NCI-H526 (cell line): ENCODE results near the gene MTCL1.

ENCODE experiments used
- DNase-seq, 2 experiments: peaks; one replicate each; lab custom pipeline; 2025; lab: John Stamatoyannopoulos, UW

MTCL1 gene

DNA sequence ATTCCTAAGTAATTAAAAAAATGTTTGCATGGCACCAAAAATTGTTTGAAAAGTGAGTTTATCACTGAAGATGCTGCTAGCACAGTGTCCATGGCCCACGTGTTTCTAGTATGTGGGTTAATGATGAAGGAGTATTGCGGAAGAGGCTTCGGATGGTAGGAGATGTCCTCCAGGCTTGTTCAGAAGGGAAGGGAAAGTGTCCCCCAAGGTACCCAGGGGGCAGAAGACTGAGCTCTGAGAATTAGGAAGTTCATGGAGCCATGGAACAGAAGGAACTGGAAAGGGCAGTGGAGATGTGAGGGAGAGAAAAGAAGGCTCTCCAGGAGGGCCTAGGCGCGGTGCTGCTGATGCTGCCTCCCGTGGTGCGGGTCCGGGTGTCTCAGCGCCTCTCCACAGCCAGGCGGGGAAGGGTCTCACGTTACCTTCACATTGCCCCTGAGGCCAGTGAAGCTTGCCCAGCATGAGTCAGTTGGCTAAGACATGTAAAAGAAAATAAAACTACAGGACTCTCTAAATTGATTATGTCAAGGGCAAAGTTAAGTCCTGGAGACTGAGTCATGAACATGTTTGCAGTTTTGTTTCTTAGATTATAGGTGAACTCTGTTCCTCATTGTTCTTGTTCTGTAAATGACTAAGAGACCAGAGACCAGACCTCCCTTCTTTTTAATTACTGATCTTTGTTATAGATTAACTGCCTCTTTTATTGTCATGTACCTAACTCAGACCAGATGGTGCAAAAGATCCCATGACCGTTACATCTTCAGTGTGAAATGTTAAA, 89.0 kb downstream of the MTCL1 start:
- no peak for DNase-seq

DNA sequence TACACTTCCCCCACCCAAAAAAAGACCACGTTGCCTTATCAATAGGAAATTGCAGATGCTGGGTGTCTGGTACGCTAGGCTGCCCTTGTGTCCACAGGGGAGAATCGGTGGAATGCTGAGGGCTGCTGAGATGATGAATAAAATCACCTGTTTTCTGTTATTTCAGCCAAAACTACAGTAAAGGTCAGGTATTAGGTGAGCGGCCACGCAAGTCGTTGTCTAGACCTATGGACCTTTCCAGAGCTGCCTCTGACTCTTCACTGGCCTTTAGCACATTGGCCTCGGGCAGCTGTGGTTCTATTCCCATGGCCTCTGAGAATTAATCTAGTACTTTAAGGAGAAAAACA, 89.6 kb downstream of the MTCL1 start:
- no peak for DNase-seq

DNA sequence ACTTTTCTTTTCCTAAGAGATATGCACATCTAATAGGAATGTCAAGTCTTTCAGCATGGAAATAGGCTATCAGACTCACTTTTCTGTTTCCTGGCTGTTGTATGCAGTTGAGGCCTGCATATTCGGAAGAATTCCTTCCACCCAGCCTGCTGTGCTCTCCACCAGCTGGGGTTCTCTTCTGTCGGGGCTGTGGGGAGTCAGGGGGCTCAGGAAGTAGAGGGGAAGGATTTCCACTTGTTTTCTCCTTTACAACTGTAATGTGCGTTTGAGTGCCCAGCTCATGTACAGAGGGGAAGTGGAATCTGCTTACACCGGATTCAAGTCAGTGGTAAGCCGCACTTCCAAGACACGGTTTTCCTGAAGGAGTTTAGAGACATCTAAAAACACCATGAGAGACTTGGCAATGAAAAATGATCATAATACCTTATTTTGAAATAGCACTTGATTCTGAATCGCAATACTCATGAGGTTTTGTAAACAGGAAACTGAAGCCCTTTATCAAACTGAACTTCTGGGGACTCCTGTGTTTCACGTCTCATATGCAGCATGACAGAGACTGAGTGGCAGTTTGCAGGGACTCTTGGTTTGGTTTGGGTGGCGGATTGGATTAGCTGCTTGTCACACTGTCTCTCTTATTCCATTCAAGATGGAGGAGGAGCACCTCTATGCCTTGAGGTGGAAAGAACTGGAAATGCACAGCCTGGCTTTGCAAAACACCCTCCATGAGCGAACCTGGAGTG, 90.4 kb downstream of the MTCL1 start:
- no peak for DNase-seq

DNA sequence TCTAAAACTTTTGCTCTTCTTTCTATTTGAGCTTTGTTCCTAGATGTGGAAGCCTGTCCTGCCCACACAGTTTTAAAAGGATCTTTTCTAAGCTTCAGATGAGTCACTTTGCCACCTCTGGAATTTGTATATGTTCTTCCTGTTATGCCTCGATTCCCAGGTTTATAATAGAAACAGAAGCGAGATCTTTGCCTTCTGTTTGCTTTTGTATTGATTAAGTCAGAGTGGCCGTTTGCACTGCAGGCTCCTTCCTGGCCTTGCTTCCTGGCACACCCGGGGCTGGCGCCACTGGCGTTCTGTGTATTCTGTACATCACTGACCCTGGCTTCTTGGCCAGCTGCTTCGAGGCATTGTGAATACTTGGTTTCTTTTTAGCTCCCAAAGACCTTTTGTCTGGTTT, 91.8 kb downstream of the MTCL1 start:
- no peak for DNase-seq

DNA sequence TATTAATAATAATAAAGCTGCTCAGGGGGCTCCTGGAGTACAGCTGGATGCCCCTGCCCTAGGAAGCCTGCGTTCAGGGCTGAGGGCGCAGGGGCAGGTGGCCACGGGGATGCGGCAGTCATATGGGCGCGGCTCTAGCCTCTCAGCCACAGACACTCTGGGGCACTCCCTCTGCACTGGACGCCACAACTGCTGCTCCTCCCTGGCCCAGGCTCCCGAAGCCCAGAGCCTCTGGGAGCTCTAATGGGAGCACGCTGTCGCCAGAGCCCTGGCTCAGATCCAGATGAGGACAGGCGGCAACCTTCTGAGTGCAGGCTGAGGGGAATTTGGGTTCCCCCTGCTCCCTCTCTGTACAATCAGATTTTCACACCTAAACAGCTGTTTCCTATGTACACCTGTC, 93.6 kb downstream of the MTCL1 start:
- no peak for DNase-seq

DNA sequence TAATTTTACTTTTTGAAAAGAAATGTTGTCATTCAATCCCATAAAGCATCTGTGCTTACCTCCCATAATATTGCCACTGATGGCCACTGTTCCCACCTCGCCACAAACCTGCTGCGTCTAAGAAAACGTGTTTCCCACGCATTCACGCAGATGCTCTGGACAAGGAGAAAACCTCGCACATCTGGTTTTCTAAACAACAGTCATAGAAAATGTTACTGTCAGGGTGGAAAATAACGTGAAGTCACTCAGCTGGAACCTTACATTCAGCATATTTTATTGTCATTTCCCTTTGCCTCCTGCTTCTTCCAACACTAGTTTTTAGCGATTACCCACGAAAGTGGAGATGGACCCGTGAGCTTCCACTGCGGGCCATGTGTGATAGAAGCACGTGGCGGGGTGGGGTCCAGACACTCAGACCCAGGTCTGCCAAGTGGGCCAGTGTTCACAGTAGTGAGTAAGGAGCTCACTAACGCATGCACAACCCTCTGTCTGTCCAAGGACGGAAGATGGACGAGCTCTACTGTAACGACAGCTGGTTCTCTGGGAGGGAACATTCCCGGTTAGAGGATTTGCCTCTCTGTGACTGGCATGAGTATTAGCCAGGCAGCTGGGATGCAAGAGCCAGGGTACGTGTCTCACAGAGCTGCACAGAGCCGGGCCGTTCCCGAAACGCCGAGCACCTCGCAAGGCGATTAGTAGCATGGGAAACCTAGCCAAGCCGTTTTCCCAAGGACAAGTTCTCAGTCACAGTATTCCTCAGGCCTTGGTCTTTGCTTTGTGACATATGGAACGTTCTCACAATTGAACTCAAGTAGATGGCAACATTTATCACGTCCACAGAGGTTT, 94.5 kb downstream of the MTCL1 start:
- DNase-seq, result no peak

DNA sequence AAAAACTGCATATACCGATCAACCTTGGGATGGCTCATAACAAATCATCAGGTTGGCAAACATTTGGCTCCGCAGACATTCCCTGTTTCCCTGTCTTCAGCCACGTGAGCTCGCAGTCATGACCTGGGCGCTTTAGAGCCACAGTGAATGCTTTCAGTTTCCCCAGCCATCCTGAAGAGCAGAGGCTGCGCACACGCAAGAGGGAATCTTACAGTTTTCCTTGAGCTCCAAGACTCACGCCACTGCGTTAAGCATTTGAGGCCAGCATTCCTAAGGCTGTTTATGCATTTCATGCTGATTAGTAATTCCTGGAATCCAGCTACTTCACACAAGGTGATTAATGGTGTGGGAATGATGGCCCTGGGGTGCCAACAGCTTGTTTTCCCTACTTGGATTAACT, 95.1 kb downstream of the MTCL1 start:
- no peak for DNase-seq

DNA sequence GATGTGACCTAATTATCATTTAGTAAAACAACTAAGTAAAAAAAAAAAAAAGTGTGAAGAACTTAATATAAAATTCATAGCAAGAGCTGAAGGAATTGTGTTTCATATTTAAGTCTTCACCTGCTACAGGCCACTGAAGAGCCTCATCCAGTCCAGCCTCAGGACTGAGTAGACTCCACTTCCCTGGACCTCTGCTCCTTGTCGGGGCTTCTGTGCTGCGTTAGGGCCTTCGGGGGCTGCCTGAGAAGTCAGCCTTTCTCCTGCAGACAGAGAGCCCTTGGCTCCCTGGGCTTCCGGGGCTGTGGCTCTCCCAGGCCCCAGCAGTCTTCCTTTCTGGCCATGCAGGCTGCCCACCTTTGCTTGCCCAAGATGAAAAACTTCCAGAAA, 95.5 kb downstream of the MTCL1 start:
- DNase-seq, result no peak

DNA sequence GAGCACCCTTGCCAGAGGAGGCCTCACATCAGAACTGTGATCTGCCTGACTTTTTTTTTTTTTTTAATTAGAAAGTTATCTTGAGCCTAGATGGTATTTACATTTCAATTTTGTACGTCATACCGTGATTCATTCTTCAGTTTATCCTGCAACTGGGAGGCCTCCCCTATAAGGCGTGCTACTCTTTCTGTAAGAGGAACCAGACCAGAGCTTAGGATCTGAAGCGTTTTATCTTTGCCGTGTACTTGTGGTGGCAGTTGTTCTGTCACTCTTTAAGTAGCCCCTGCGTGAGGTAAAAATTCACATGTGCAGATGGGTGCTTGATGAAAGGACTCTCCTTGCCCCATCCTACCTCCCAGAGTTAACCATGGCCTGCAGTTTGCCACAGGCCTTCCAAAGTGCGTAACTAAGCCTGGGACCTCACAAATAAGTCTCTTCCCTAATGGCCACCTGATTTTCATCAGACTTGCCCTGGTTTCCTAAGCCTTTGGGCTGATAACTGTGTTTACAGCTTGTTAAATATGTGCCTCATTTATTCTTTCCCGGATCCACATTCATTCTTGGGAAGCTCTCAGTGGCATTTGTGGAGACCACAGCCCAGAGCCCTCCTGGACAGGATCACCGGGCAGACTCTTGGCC, 96.0 kb downstream of the MTCL1 start:
- no peak for DNase-seq

DNA sequence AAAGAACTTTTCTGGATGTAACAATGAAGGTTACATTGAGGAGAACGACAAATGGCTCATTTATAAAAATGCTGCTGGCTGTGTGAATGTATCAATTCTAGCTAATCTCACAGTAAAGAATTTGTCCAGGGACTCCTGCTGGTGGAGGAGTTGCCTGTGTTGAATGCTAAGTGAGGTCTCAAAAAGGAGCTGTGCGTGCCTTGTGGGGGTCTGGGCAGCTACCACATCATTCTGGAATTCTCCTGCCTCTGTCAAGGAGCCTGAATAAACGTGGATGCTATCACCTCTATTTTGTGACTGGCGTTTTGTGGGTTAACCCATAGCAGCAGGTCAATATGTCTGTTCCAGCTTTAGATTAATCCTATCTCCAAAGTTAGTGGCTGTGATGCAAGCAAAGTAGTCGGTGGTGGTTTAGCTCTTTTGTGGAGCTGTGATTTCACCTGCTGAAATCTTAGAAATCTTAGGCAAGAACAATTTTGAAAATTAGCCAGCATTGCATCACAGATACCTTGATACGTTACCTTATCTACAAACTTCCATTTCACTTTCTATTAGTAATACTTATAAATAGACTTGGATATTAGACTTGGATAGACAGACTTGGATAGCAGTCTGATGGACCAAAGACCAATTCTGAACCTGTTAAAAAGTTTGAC, 96.8 kb downstream of the MTCL1 start:
- no peak for DNase-seq

DNA sequence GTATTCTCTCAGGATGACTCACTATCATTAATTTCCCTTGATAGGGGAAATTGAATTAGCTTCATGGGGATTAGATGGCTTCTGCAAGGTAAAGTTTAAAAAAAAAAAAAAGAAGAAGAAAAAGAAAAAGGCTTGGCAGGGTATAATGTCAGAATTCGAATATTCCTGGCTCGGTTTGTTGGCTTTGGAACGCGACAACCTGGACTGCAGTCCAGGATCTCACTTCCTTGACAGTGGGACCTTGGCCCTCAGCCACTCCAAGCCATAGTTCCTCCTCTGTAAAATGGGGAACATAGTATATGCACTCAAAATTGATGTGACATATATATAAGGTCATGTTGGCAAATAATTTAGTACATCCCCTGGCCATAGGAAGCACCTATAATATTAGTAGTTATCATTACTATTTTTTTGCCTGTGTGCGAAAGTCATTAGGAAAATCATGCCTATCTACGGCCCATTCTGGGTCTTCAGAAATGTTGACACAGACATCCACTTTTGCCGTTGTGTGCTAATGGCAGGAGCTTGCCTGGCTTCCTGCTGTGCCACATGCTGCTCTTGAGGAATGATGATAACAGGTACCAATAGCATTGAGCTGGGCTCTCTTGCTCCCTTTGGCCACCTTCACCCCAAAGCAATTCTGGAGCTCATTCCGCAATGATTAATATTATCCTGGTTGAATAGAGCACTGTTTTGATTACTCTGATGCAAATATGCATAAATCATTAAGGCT, 97.9 kb downstream of the MTCL1 start:
- DNase-seq, result no peak

DNA sequence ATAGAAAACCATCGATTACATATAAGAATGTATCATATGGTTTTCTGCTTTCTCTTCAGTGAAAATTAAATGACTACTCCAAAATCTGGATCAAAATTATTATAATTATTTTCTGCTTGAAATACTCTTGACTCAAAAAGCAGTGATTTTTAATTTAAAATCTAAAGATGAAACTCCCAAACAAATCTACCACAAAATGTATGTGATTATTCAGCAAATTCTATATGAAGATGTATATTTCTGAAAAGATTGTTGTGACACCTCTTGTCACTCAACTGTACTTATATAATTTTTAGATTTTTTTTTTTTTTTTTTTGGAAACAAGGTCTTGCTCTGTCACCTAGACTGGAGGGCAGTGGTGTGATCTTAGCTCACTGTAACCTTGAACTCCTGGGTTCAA, 98.6 kb downstream of the MTCL1 start:
- no peak for DNase-seq

DNA sequence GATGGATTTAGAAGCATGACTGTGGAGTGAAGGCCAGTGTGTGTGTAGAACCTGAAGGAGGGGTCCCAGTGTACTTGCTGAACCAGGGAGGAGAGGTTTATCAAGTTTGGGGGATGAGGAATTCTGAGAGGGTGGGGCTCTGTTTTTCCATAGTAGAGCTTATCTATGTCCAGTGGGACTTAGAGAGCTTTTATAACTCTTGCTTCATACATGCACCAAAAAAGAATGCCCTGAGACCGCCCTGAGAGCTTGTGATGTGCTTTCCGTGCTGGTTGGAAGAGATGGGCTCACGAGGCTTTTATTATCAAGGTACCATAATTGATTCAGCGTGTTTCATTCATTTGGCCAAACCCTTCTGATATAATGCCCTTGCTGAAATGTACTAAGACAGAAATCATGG, 100.2 kb downstream of the MTCL1 start:
- no peak for DNase-seq

DNA sequence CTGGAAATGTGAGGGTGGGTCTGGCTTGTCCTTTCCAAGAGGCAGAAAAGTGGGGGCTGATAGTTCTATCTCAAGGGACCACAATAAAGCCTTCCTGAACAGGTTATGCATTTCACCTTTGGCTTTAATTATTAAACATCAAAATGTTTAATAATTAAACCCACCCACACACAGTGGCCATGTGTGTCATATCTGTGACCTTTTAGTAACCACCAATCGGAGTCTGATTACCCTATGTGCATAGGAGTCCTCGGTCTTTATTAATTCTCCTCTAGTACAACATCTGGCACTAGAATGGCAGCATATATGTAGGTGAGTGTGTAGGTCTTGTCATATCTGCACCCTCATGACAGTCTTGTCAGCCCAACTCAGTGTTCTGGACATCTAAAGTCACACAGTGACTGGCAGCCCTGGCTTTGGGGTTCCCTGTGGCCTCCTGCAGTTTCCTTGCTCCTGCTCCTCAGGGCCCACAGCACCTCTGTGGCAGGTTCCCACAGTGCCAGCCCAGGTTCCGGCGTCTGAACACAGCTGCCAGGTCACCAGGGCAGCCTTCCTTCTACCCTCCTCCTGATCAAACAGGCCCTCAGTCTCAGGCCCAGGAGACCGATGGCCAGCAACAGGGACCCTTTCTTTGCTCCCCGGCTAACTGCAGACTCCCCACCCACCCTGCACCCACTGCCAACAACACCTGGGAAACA, 100.9 kb downstream of the MTCL1 start:
- DNase-seq, result no peak

DNA sequence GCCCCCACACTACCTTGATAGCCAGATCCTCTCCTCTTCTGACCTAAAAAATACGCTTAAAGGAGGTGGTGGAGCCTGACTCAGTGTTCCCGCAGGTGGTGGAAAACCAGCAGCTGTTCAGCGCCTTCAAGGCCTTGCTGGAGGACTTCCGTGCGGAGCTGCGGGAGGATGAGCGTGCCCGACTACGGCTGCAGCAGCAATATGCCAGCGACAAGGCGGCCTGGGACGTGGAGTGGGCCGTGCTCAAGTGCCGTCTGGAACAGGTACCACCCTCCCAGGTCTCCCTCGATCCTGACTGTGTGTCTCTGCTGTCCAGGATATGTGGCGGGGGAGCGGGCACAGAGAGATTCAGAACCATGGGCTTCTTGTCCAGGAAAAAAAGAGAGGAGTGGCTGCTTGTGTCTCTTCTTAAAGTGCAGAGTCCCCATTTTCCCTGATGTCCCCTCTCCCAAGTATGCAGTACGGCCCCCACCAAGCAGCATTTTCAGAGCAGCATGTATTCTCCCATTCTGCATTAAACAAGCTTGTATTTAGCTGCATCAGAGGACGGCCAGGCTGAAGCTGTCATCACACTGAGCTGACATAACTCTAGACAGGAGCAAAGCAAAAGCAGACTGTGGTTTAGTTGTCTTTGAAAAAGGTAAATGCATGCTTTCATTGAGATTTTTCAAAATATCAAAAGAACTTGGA, 101.6 kb downstream of the MTCL1 start:
- DNase-seq, result no peak

DNA sequence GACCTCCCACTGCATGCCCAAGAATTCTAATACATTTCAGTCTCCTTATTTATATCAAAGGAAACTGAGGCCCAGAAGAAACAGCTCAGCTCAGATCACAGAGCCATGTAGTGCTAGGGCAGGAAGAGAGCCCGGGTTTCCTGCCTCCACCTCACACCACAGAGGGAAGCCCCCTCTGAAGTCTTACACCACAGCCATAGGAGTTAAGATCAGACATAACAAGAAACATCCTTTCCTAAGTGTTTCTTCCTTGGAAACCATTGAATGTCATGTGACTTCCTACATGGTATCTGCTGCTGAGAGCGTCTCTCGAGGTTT, 102.1 kb downstream of the MTCL1 start:
- DNase-seq, result no peak

DNA sequence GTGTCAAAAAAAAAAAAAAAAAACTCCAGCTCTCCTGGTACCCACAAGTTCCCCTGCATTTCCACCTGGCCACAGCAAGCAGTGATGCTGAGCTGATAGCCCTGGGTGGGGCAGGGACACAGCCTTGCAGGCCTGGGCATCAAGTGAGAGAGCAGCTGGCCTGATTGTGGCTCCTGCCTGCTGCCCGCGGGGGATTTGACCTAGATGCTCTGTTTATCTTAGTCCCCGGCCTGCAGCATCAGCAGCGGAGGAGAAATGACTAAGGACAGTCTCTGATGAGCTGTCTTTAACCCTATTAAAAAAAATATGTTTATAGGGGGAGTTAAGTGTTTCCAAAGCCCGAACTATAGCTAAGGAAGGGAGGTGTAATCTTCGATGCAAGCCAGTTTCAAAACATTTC, 102.6 kb downstream of the MTCL1 start:
- DNase-seq, result no peak

DNA sequence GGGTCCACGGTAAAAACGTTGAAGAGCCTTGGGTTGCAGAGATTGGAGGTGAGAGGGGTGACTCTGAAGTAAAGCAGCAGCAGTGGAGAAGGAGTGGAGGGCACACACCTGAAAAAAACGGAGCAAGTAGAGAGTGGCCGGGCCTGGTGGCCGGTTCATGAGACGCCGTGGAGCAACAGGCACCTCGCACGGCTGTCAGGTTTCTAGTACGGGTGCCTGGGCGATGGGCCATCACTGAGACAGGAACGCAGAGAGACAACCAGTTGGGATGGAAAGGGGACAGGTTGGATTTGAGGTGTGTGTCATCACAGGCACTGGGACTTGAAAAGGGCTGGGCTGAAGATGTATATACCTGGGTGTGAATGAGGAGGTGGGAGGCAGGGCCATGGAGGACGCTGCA, 104.2 kb downstream of the MTCL1 start:
- DNase-seq, result no peak

DNA sequence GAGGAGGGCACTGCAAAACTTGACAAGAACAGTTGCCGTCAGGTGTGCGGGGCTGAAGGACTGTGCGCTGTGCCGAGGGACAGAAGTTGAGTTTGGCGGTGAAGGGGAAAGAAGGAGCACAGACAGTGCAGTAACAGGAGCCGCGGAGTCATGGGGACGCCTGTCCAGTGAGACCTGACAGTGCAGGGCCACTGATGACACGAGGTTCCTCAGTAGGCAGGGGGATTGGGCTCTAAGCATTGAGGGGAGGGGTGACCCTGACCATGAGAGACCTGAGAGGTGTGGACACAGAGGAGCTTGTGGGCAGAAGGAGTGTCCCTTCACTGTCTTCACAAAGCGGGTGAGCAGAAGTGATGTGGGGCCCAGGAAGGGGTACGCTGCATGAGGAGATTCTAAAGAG, 104.8 kb downstream of the MTCL1 start:
- no peak for DNase-seq

DNA sequence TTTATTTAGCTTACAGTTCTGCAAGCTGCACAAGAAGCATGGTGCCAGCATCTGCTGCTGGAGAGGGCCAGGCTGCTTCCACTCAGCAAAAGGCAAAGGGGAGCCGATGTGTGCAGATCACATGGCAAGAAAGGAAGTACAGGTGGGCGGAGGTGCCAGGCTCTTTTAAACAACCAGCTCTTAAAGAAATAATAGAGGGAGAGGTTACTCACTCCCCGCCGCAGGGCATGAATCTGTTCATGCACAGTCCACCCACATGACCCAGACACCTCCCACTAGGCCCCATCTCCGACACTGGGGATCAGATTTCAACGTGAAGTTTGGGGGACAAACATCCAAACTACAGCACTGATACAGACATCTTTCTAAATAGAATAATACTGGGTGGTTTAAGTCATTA, 105.8 kb downstream of the MTCL1 start:
- no peak for DNase-seq
